ENCODE results near the gene PLK5. TPM values are rescaled to one million over a fixed set of nuclear protein-coding genes. Genes with fewer than 3 reads are reported as not detected.
"Not testable (repeated sequence)": the region's sequence is repeated elsewhere in the genome, so short reads cannot be mapped to it uniquely, and the experiment has no call there.

Gene PLK5
- total RNA-seq, 1 donor from 2014 or later = 0.80 TPM

- intact Hi-C loops (cut with DNase I) = no loop called here
- ATAC-seq (peak; percentile 25), DNase-seq (ENCODE audit: low spot score) (no peak)
Observed at GRCh38 chr19:1538978-1539377, 15.1 kb downstream of the PLK5 start.

GRCh38 chr19:1539749-1540148 is 15.9 kb downstream of the PLK5 start:
- intact Hi-C loops (cut with DNase I); DNase-seq (ENCODE audit: low spot score); ATAC-seq: not testable (repeated sequence)

GRCh38 chr19:1540365-1540925 is 16.6 kb downstream of the PLK5 start:
- ATAC-seq (peak; percentile 79), DNase-seq (ENCODE audit: low spot score) (no peak)
- intact Hi-C loops (cut with DNase I) = no loop called here

GRCh38 chr19:1549332-1549945 is 25.6 kb downstream of the PLK5 start:
- ATAC-seq (no peak), DNase-seq (ENCODE audit: low spot score) (no peak)
- intact Hi-C loops (cut with DNase I) = loop anchor here (5.0 kb wide), 1 partner anchor 218 kb away; no protein-coding TSS in a partner anchor

- ATAC-seq = no peak
- DNase-seq (ENCODE audit: low spot score) = no peak
- intact Hi-C loops (cut with DNase I) = no loop called here
Observed at GRCh38 chr19:1551068-1552040, 27.5 kb downstream of the PLK5 start.

- no peak for DNase-seq (ENCODE audit: low spot score)
- ATAC-seq = no peak
- intact Hi-C loops (cut with DNase I) = no loop called here
Observed at GRCh38 chr19:1553415-1553814, 29.5 kb downstream of the PLK5 start.

- DNase-seq (ENCODE audit: low spot score) (no peak), ATAC-seq (no peak)
- intact Hi-C loops (cut with DNase I) = no loop called here
Observed at GRCh38 chr19:1554968-1555367, 31.1 kb downstream of the PLK5 start.

- ATAC-seq (no peak), DNase-seq (ENCODE audit: low spot score) (no peak)
- intact Hi-C loops (cut with DNase I) = no loop called here
Observed at GRCh38 chr19:1555487-1556389, 31.9 kb downstream of the PLK5 start.

- ATAC-seq (no peak), DNase-seq (ENCODE audit: low spot score) (no peak)
- intact Hi-C loops (cut with DNase I) = no loop called here
Observed at GRCh38 chr19:1556390-1557070, 32.7 kb downstream of the PLK5 start.

GRCh38 chr19:1558552-1558951 is 34.7 kb downstream of the PLK5 start:
- intact Hi-C loops (cut with DNase I) = no loop called here
- DNase-seq (ENCODE audit: low spot score) (no peak), ATAC-seq (no peak)

GRCh38 chr19:1560286-1560882 is 36.5 kb downstream of the PLK5 start:
- DNase-seq (ENCODE audit: low spot score) = no peak
- no peak for ATAC-seq
- intact Hi-C loops (cut with DNase I) = no loop called here

- peak; percentile 58 for DNase-seq (ENCODE audit: low spot score)
- intact Hi-C loops (cut with DNase I) = no loop called here
- no peak for ATAC-seq
Observed at GRCh38 chr19:1561236-1561842, 37.5 kb downstream of the PLK5 start.

- ATAC-seq (no peak), DNase-seq (ENCODE audit: low spot score) (no peak)
- intact Hi-C loops (cut with DNase I) = no loop called here
Observed at GRCh38 chr19:1563251-1563650, 39.4 kb downstream of the PLK5 start.

- intact Hi-C loops (cut with DNase I) = no loop called here
- DNase-seq (ENCODE audit: low spot score) (peak; percentile 85), ATAC-seq (peak; percentile 92)
Observed at GRCh38 chr19:1566392-1567115, 42.7 kb downstream of the PLK5 start.

- DNase-seq (ENCODE audit: low spot score) (no peak), ATAC-seq (no peak)
- intact Hi-C loops (cut with DNase I) = no loop called here
Observed at GRCh38 chr19:1567116-1567847, 43.4 kb downstream of the PLK5 start.

- DNase-seq (ENCODE audit: low spot score) = no peak
- intact Hi-C loops (cut with DNase I) = no loop called here
- no peak for ATAC-seq
Observed at GRCh38 chr19:1567848-1568227, 44.0 kb downstream of the PLK5 start.

Measured in sciatic nerve (tissue), 2 donors.